Measurements from ENCODE around the gene MYOF. TPM values are rescaled to one million over a fixed set of nuclear protein-coding genes. Genes with fewer than 3 reads are reported as not detected.

The MYOF gene
- total and polyA plus RNA-seq, 2 of the 8 experiments (the other 6 are each of a cell fraction or from before 2014, with no cell fraction given), result 0.98 to 2.3 TPM

DNA sequence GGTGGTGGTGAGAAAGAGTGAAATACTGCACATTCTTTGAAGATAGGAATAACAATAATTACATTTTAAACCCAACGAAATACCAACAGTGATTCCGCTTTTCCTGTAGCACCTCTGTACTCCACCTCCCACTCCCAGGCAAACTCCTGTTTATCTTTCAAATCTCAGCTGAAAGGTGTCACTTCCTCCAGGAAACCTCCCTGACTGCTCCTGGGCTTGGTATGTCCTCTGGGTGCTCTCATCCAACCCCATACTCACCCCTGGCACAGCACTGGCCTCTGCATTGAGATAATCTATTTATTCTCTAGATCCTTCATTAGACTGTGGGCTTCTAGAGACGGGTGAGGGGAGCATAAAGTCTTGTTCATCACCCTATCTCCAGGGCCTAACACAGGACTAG, 148.0 kb downstream of the MYOF start:
- no peak for FAIRE-seq
- no peaks in the 10 kb centered on the region for H3K79me2 ChIP-seq (ENCODE audit: control insufficient read depth in 1 of 2, insufficient read depth in 2 of 2, low read length in 2 of 2)
- no peak overlapping the region for H2AK5ac ChIP-seq (ENCODE audit: low read depth, low read length)
- no peak for DNase-seq (ENCODE audit: low read depth in 1 of 2, low spot score in 2 of 2)
- no peak overlapping the region; the same call in 1 of the 2 replicates for H2BK15ac ChIP-seq (ENCODE audit: low read length)
- H3K79me1 ChIP-seq (ENCODE audit: low read depth, low read length), result no peaks in the 10 kb centered on the region
- H3K23ac ChIP-seq (ENCODE audit: insufficient read length), result no peak overlapping the region
- H2BK12ac ChIP-seq (ENCODE audit: low read depth, low read length), result no peak overlapping the region
- no peak overlapping the region; the same call in 1 of the 2 replicates for H2BK20ac ChIP-seq (ENCODE audit: low read length)
- H2BK5ac ChIP-seq (ENCODE audit: low read depth, low read length), result no peak overlapping the region
- WGBS, 2 experiments (ENCODE audit: extremely low coverage in 1 of 2, insufficient coverage in 1 of 2, insufficient read length in 1 of 2, insufficient replicate concordance in 2 of 2, low coverage in 1 of 2, low lambda C conversion rate in 2 of 2, missing lambda C conversion rate in 1 of 2), result 86% methylated on average over 3 of the region's 3 CpGs; no CpG with 5 or more reads in 1 of the 2 experiments
- ChIA-PET POLR2A (ENCODE audit: partially characterized antibody) (no interaction called here), CTCF (ENCODE audit: partially characterized antibody) (interaction anchor here (1.1 to 1.6 kb wide), 5 partner anchors 14 to 254 kb away, joined by 3 to 5 read pairs (median 3); no protein-coding TSS in a partner anchor)
- no peak overlapping the region for H2BK120ac ChIP-seq (replicated peaks; ENCODE audit: low read depth, low read length)
- no peak overlapping the region for H2AFZ ChIP-seq (ENCODE audit: low read length)
- H3K9ac ChIP-seq (replicated peaks in 1 of 4; ENCODE audit: extremely low read depth in 1 of 4, low read depth in 3 of 4, low read length in 3 of 4), result no peak overlapping the region
- no peak for TF ChIP-seq GABPA (IDR thresholded peaks at IDR 0.05; ENCODE audit: borderline replicate concordance, insufficient read depth, low read length)
- H3K14ac ChIP-seq (ENCODE audit: insufficient read length), result no peak overlapping the region
- H3K4me3 ChIP-seq (ENCODE audit: extremely low read depth in 1 of 4, insufficient read depth in 2 of 4, low read depth in 3 of 4, low read length in 4 of 4), result no peak overlapping the region
- H3K27ac ChIP-seq (ENCODE audit: low read depth, low read length), result no peak overlapping the region
- H3K27me3 ChIP-seq (replicated peaks in 1 of 4; ENCODE audit: control insufficient read depth in 3 of 4, extremely low read depth in 1 of 4, insufficient read depth in 3 of 4, low read length in 3 of 4), result no peaks in the 10 kb centered on the region
- no peaks in the 10 kb centered on the region for H3K9me3 ChIP-seq (ENCODE audit: insufficient read depth in 2 of 2, low read depth in 1 of 2, low read length in 1 of 2)
- no peaks in the 10 kb centered on the region for H3K36me3 ChIP-seq (ENCODE audit: control insufficient read depth in 2 of 4, insufficient read depth in 4 of 4, low read length in 3 of 4)
- H3K4me2 ChIP-seq (ENCODE audit: insufficient read depth in 1 of 2, low read depth in 2 of 2, low read length in 2 of 2), result no peak overlapping the region
- H4K8ac ChIP-seq (ENCODE audit: extremely low read depth, insufficient read depth, low read length), result no peak overlapping the region
- no peak overlapping the region for H3K4ac ChIP-seq (replicated peaks; ENCODE audit: insufficient read length, low read depth, low read length)
- peaks cover 0 to 6% (median 3%) of the 10 kb centered on the region in 4 experiments; a peak in 4 of 7 replicates for H3K4me1 ChIP-seq (replicated peaks in 1 of 4; ENCODE audit: control insufficient read depth in 3 of 4, insufficient read depth in 4 of 4, low read length in 3 of 4)
- no peak overlapping the region for H3K56ac ChIP-seq (replicated peaks; ENCODE audit: insufficient read length, low read depth, low read length)
- no peaks in the 10 kb centered on the region for H4K20me1 ChIP-seq (replicated peaks in 1 of 2; ENCODE audit: control insufficient read depth in 1 of 2, insufficient read depth in 2 of 2, low read length in 2 of 2)
- H3K18ac ChIP-seq (ENCODE audit: extremely low read depth, low read length), result no peak overlapping the region
- H4K91ac ChIP-seq (replicated peaks; ENCODE audit: insufficient read length, low read length), result no peak overlapping the region
- peaks cover 1% of the 10 kb centered on the region; the same call in 1 of the 2 replicates for H3K23me2 ChIP-seq (ENCODE audit: low read depth, low read length)
- H4K5ac ChIP-seq (ENCODE audit: insufficient read length, low read depth, low read length), result no peak overlapping the region
